ENCODE data around the gene TNFRSF25.
"Not testable (repeated sequence)": the region's sequence is repeated elsewhere in the genome, so short reads cannot be mapped to it uniquely, and the experiment has no call there.

TNFRSF25 gene

GRCh38 chr1:6450943-6451373 is 15.0 kb downstream of the TNFRSF25 start:
- TF ChIP-seq POLR2A (IDR thresholded peaks at IDR 0.05; ENCODE audit: low read depth, low read length) (no peak), POLR2AphosphoS5 (IDR thresholded peaks at IDR 0.05; ENCODE audit: low read depth, low read length) (no peak)

GRCh38 chr1:6450486-6450885 is 15.5 kb downstream of the TNFRSF25 start:
- FAIRE-seq; DNase-seq (ENCODE audit: insufficient read length): not testable (repeated sequence)

More at GRCh38 chr1:6450943-6451373, 15.0 kb downstream of the TNFRSF25 start:
- no peak for DNase-seq (ENCODE audit: insufficient read length)
- FAIRE-seq, result no peak

GRCh38 chr1:6450005-6450450 is 15.9 kb downstream of the TNFRSF25 start:
- no peak for DNase-seq (ENCODE audit: insufficient read length)
- no peak for FAIRE-seq
- TF ChIP-seq POLR2AphosphoS5 (IDR thresholded peaks at IDR 0.05; ENCODE audit: low read depth, low read length) (no peak), POLR2A (IDR thresholded peaks at IDR 0.05; ENCODE audit: low read depth, low read length) (no peak), TAF1 (IDR thresholded peaks at IDR 0.05; ENCODE audit: borderline replicate concordance, low read depth, low read length) (no peak)

GRCh38 chr1:6448749-6449631 is 17.0 kb downstream of the TNFRSF25 start:
- FAIRE-seq, result peak; percentile 83
- no peak for DNase-seq (ENCODE audit: insufficient read length)

GRCh38 chr1:6447818-6448748 is 17.9 kb downstream of the TNFRSF25 start:
- no peak for FAIRE-seq
- TF ChIP-seq POLR2AphosphoS5 (IDR thresholded peaks at IDR 0.05; ENCODE audit: low read depth, low read length), result no peak
- no peak for TF ChIP-seq TAF1 (IDR thresholded peaks at IDR 0.05; ENCODE audit: borderline replicate concordance, low read depth, low read length)
- no peak for TF ChIP-seq POLR2A (IDR thresholded peaks at IDR 0.05; ENCODE audit: low read depth, low read length)
- no peak for DNase-seq (ENCODE audit: insufficient read length)

More at GRCh38 chr1:6448749-6449631, 17.0 kb downstream of the TNFRSF25 start:
- no peak for TF ChIP-seq POLR2AphosphoS5 (IDR thresholded peaks at IDR 0.05; ENCODE audit: low read depth, low read length)
- no peak for TF ChIP-seq TAF1 (IDR thresholded peaks at IDR 0.05; ENCODE audit: borderline replicate concordance, low read depth, low read length)
- no peak for TF ChIP-seq POLR2A (IDR thresholded peaks at IDR 0.05; ENCODE audit: low read depth, low read length)

GRCh38 chr1:6447016-6447817 is 18.8 kb downstream of the TNFRSF25 start:
- TF ChIP-seq TAF1 (IDR thresholded peaks at IDR 0.05; ENCODE audit: borderline replicate concordance, low read depth, low read length) (no peak), POLR2AphosphoS5 (IDR thresholded peaks at IDR 0.05; ENCODE audit: low read depth, low read length) (no peak), POLR2A (IDR thresholded peaks at IDR 0.05; ENCODE audit: low read depth, low read length) (no peak)
- no peak for DNase-seq (ENCODE audit: insufficient read length)
- no peak for FAIRE-seq

GRCh38 chr1:6446665-6447015 is 19.3 kb downstream of the TNFRSF25 start:
- DNase-seq (ENCODE audit: insufficient read length) (no peak), FAIRE-seq (no peak)
- TF ChIP-seq POLR2A (IDR thresholded peaks at IDR 0.05; ENCODE audit: low read depth, low read length) (no peak), POLR2AphosphoS5 (IDR thresholded peaks at IDR 0.05; ENCODE audit: low read depth, low read length) (no peak), TAF1 (IDR thresholded peaks at IDR 0.05; ENCODE audit: borderline replicate concordance, low read depth, low read length) (no peak)

GRCh38 chr1:6445929-6446328 is 20.0 kb downstream of the TNFRSF25 start:
- not testable (repeated sequence) for FAIRE-seq; DNase-seq (ENCODE audit: insufficient read length)

- no peak for TF ChIP-seq POLR2A (IDR thresholded peaks at IDR 0.05; ENCODE audit: low read depth, low read length)
- no peak for TF ChIP-seq TAF1 (IDR thresholded peaks at IDR 0.05; ENCODE audit: borderline replicate concordance, low read depth, low read length)
- no peak for TF ChIP-seq POLR2AphosphoS5 (IDR thresholded peaks at IDR 0.05; ENCODE audit: low read depth, low read length)
- FAIRE-seq (peak; percentile 81), DNase-seq (ENCODE audit: insufficient read length) (no peak)
Measured at GRCh38 chr1:6445062-6445763, 20.8 kb downstream of the TNFRSF25 start.

- FAIRE-seq (no peak), DNase-seq (ENCODE audit: insufficient read length) (no peak)
- TF ChIP-seq TAF1 (IDR thresholded peaks at IDR 0.05; ENCODE audit: borderline replicate concordance, low read depth, low read length) (no peak), POLR2A (IDR thresholded peaks at IDR 0.05; ENCODE audit: low read depth, low read length) (no peak), POLR2AphosphoS5 (IDR thresholded peaks at IDR 0.05; ENCODE audit: low read depth, low read length) (no peak)
Measured at GRCh38 chr1:6444377-6444776, 21.6 kb downstream of the TNFRSF25 start.
